Panc1 (cell line): ENCODE results near the gene AFG3L2. TPM values are rescaled to one million over a fixed set of nuclear protein-coding genes. Genes with fewer than 3 reads are reported as not detected.

Experiments
- ATAC-seq: fragments of 200-7000 bp; cut with Tn5 transposase; 2 replicates; pipeline ENCODE4 v1.9.1; 2020; ENCODE audit warnings: mild to moderate bottlenecking, moderate library complexity
- BruUV-seq: library from RNA; stranded (reverse); fragments of 400-500 nt; replicated peaks from 2 replicates; lab custom pipeline; 2021; lab: Mats Ljungman, UMichigan
- CTCF ChIA-PET: fragments of 300-600 bp; sonication (Branson Sonifier 250); formaldehyde crosslinking; loops from one replicate; lab custom pipeline; 2022; ENCODE audit warnings: antibody characterized with exemption; lab: Charles Lee
- POLR2A ChIA-PET: fragments of 300-600 bp; sonication (Branson Sonifier 250); formaldehyde crosslinking; loops from one replicate; lab custom pipeline; 2022; ENCODE audit warnings: antibody characterized with exemption; lab: Charles Lee
- DNase-seq: peaks from one replicate; pipeline ENCODE4 v3.0.0-alpha.2; 2010; ENCODE audit warnings: low read depth, low spot score
- H3K27ac ChIP-seq: 2 replicates; pipeline ENCODE4 v1.5.1; 2011; ENCODE audit warnings: mild to moderate bottlenecking, low read length, inconsistent platforms
- H3K27me3 ChIP-seq: fragments of 200-500 bp; sonication (Bioruptor generic); 2 replicates; pipeline ENCODE4 v1.6.0; 2014; ENCODE audit warnings: low read length, inconsistent platforms; ENCODE audit not compliant: control insufficient read depth, insufficient read depth
- H3K36me3 ChIP-seq: fragments of 200-500 bp; sonication (Bioruptor generic); 2 replicates; pipeline ENCODE4 v1.5.1; 2014; ENCODE audit warnings: inconsistent platforms, mild to moderate bottlenecking, low read length, moderate library complexity; ENCODE audit not compliant: control insufficient read depth, insufficient read depth
- H3K4me1 ChIP-seq: 2 replicates; pipeline ENCODE4 v1.5.1; 2011; ENCODE audit warnings: inconsistent platforms, mild to moderate bottlenecking, low read length, moderate library complexity; ENCODE audit not compliant: control insufficient read depth, insufficient read depth
- H3K4me3 ChIP-seq, 2 experiments: 2 replicates each; pipeline ENCODE4 v1.5.1; 2011 to 2012; ENCODE audit warnings: low read depth in 2 of 2, low read length in 2 of 2, mild to moderate bottlenecking in 2 of 2, inconsistent platforms in 1 of 2, moderate library complexity in 1 of 2
- H3K9me3 ChIP-seq: fragments of 200-500 bp; sonication (Bioruptor generic); 2 replicates; pipeline ENCODE4 v1.5.1; 2014; ENCODE audit warnings: low read depth, mild to moderate bottlenecking, inconsistent platforms, low read length, moderate library complexity; ENCODE audit not compliant: control insufficient read depth, insufficient read depth
- POLR2AphosphoS5 ChIP-seq: IDR thresholded peaks from 2 replicates; pipeline ENCODE4 v1.6.1; 2012; ENCODE audit warnings: mild to moderate bottlenecking, low read depth, low read length, moderate library complexity
- SIN3A ChIP-seq: IDR thresholded peaks from 2 replicates; pipeline ENCODE4 v1.6.1; 2012; ENCODE audit warnings: low read depth, mild to moderate bottlenecking, low read length, moderate library complexity, borderline replicate concordance; ENCODE audit not compliant: insufficient read depth
- TCF7L2 ChIP-seq: IDR thresholded peaks from 2 replicates; pipeline ENCODE4 v1.6.1; 2011; ENCODE audit warnings: mild to moderate bottlenecking, low read depth, low read length, inconsistent platforms
- in situ Hi-C: cut with HindIII; loops from 2 replicates; pipeline ENCODE4 v1.10.0; 2016; ENCODE audit warnings: low sequenced_read_pairs, low pct_unique_long_range_greater_than_20kb
- intact Hi-C: fragments of 100-400 bp; cut with micrococcal nuclease; formaldehyde crosslinking; loops from one replicate; pipeline ENCODE4 v1.10.0; 2022; ENCODE audit not compliant: unreplicated experiment
- total RNA-seq: library from RNA; stranded (reverse); gene quantifications from one replicate; pipeline ENCODE4 v1.2.1, GENCODE V29; 2021; ENCODE audit not compliant: unreplicated experiment
- TF ChIP-seq, protein P1 (sequence below): fragments of 450-650 bp; IDR thresholded peaks from 2 replicates; pipeline ENCODE4 v1.5.1; 2017; ENCODE audit warnings: mild to moderate bottlenecking
- TF ChIP-seq, protein P2 (sequence below), 2 experiments: IDR thresholded peaks; 2 replicates each; pipeline ENCODE4 v1.6.1; 2011 to 2012; ENCODE audit warnings: low read depth in 2 of 2, control low read depth in 1 of 2, low read length in 1 of 2, mild to moderate bottlenecking in 1 of 2, moderate library complexity in 1 of 2; ENCODE audit not compliant: insufficient read depth in 1 of 2

Gene AFG3L2
- total RNA-seq, 1 experiment from 2014 or later, result 58.0 TPM

DNA sequence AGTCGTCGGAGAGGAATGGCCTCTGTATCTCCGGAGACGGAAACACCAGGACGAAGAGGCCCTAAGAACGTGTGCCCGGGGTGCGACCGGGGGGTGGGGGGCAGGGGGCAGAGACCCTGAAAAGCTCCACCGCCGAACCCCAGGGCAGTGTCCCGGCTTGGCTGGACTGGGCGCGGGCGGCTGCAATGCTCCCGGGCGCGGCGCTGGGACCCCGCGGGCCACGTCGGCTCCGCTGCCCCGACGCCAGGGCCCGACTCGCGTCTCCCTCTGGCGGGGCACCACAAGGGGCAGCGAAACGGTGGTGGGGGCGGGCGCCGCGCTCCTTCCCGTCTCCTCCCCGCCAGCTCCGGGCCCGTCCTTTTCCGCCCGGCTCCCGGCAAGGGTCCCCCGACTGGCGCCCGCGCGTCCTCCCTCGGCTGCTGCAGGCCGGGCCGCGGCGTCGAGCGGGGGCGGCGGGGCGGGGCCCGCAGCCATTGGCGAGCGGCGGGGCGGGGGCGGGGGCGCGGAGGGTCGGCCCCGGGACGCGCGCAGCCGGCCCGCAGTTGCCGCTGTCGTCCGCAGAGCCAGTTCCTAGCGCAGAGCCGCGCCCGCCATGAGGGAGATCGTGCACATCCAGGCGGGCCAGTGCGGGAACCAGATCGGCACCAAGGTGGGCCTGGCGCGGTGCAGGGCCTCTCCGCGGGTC, 69.2 kb downstream of the AFG3L2 start, which contains the start of gene TUBB6:
TSS of gene TUBB6 (plus strand) at position 541 of the 685 bp plus-strand sequence. CDS start at position 593, 52 bp downstream.
- peak; percentile 88 for ATAC-seq
- Histone ChIP-seq H3K27me3 (no peaks in the 10 kb centered on the region), H3K27ac (peak within 1 kb of the TSS; percentile 89), H3K36me3 (peaks cover 14% of the 10 kb centered on the region; the same call in 1 of the 2 replicates), H3K9me3 (no peaks in the 10 kb centered on the region), H3K4me1 (peaks cover 22% of the 10 kb centered on the region), H3K4me3 (peak within 1 kb of the TSS; percentile 82 to 85)
- no TSS peak for BruUV-seq
- no peak for DNase-seq
- intact Hi-C loops (no loop called here), in situ Hi-C loops (no loop called here)
- ChIA-PET CTCF (no interaction called here), POLR2A (interaction anchor here (0.5 to 1.0 kb wide), 3 partner anchors 9 to 46 kb away, joined by 3 to 9 read pairs (median 7); no protein-coding TSS in a partner anchor)
- TF ChIP-seq SIN3A, result peak; percentile 61; the same call in 1 of the 2 replicates
- TF ChIP-seq, protein P1, sequence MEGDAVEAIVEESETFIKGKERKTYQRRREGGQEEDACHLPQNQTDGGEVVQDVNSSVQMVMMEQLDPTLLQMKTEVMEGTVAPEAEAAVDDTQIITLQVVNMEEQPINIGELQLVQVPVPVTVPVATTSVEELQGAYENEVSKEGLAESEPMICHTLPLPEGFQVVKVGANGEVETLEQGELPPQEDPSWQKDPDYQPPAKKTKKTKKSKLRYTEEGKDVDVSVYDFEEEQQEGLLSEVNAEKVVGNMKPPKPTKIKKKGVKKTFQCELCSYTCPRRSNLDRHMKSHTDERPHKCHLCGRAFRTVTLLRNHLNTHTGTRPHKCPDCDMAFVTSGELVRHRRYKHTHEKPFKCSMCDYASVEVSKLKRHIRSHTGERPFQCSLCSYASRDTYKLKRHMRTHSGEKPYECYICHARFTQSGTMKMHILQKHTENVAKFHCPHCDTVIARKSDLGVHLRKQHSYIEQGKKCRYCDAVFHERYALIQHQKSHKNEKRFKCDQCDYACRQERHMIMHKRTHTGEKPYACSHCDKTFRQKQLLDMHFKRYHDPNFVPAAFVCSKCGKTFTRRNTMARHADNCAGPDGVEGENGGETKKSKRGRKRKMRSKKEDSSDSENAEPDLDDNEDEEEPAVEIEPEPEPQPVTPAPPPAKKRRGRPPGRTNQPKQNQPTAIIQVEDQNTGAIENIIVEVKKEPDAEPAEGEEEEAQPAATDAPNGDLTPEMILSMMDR, result no peak; the same call in 1 of the 2 replicates
- TF ChIP-seq POLR2AphosphoS5, result peak; percentile 53; the same call in 1 of the 2 replicates
- TF ChIP-seq, protein P2, sequence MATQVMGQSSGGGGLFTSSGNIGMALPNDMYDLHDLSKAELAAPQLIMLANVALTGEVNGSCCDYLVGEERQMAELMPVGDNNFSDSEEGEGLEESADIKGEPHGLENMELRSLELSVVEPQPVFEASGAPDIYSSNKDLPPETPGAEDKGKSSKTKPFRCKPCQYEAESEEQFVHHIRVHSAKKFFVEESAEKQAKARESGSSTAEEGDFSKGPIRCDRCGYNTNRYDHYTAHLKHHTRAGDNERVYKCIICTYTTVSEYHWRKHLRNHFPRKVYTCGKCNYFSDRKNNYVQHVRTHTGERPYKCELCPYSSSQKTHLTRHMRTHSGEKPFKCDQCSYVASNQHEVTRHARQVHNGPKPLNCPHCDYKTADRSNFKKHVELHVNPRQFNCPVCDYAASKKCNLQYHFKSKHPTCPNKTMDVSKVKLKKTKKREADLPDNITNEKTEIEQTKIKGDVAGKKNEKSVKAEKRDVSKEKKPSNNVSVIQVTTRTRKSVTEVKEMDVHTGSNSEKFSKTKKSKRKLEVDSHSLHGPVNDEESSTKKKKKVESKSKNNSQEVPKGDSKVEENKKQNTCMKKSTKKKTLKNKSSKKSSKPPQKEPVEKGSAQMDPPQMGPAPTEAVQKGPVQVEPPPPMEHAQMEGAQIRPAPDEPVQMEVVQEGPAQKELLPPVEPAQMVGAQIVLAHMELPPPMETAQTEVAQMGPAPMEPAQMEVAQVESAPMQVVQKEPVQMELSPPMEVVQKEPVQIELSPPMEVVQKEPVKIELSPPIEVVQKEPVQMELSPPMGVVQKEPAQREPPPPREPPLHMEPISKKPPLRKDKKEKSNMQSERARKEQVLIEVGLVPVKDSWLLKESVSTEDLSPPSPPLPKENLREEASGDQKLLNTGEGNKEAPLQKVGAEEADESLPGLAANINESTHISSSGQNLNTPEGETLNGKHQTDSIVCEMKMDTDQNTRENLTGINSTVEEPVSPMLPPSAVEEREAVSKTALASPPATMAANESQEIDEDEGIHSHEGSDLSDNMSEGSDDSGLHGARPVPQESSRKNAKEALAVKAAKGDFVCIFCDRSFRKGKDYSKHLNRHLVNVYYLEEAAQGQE (IDR thresholded peaks at IDR 0.05; ENCODE audit: insufficient read depth in 1 of 2, low read depth in 2 of 2, low read length in 1 of 2), result no peak
- no peak for TF ChIP-seq TCF7L2

DNA sequence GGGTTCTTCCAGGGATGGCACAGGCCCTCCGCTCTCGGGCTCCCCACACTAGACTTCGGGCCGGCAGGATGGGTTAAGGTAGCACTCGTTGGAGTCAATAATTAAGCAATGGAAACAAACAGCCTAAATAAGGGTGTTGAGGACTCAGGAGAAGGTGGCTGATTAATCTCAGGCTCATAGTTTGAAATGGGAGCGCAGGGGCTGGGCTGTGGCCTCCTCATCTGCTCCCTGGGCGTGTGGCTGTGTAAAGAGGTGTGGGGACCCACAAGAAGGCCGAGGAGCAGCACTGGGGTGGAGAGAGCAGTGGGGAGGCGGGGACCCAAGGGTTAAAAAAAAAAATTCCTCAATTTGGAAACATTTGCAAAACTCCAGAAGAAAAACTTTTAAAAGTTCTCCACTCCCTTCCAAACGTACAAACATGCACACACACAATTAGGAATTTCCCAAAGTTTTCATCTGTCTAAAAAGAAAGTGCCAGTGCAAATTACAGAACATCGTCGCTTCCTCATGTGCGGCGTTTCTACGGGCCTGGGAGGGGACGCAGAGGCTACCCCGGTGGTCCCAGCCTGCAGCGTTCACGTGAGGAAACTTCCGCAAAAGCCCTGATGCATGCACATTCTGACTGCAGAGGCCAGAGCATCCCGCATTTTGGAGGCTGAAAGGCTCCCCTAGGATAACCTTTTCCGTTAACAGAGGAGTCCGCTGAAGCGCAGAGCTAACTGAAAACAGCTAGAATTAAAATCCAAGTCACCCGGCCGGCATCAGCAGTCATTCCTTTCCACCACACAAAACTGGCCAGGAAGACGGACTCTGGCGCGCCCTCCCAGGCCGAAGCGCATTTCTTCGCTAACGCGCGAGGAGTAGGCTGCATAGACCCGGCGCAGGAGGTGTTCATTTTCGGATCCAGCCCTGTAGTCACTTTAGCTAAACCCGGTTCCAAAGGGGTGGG, 70.0 kb downstream of the AFG3L2 start:
- TF ChIP-seq, protein P1, result no peak
- TF ChIP-seq SIN3A (no peak), POLR2AphosphoS5 (no peak), TCF7L2 (no peak)
- TF ChIP-seq, protein P2 (IDR thresholded peaks at IDR 0.05; ENCODE audit: insufficient read depth in 1 of 2, low read depth in 2 of 2, low read length in 1 of 2), result no peak
- Histone ChIP-seq H3K36me3 (peaks cover 7% of the 10 kb centered on the region; the same call in 1 of the 2 replicates), H3K27me3 (no peaks in the 10 kb centered on the region), H3K4me1 (peaks cover 22% of the 10 kb centered on the region), H3K4me3 (peak overlapping the region; percentile 49 to 85), H3K9me3 (no peaks in the 10 kb centered on the region), H3K27ac (peak overlapping the region; percentile 61; the same call in 1 of the 2 replicates)
- TSS peak; percentile 90 for BruUV-seq
- ChIA-PET CTCF (no interaction called here), POLR2A (interaction anchor here (0.6 to 1.0 kb wide), 2 partner anchors 8 to 1419 kb away, joined by 3 read pairs; partner anchors contain the start of gene FAM210A)
- ATAC-seq (peak; percentile 32; the same call in 1 of the 2 replicates), DNase-seq (no peak)
- in situ Hi-C loops, result no loop called here
- intact Hi-C loops, result no loop called here
